GM12878 (cell line): ENCODE measurements around the gene ATF4. TPM values are rescaled to one million over a fixed set of nuclear protein-coding genes. Genes with fewer than 3 reads are reported as not detected.
A peak's percentile ranks its signal among the peaks of the same experiment; 100 is the strongest.

Source experiments
- ASH2L ChIP-seq: fragments of 300-600, 200-600 bp; sonication (generic); IDR thresholded peaks from 2 replicates; pipeline ENCODE4 v1.6.1; 2017; ENCODE audit warnings: low read depth, mild to moderate bottlenecking, borderline replicate concordance
- BACH1 ChIP-seq: fragments of 450-650 bp; IDR thresholded peaks from 2 replicates; pipeline ENCODE4 v1.6.1; 2017; ENCODE audit warnings: mild to moderate bottlenecking, borderline replicate concordance
- CBFB ChIP-seq: IDR thresholded peaks from 2 replicates; pipeline ENCODE4 v1.6.1; 2016; ENCODE audit warnings: antibody characterized with exemption, low read depth
- CHD4 ChIP-seq: fragments of 200-600 bp; sonication (generic); IDR thresholded peaks from 2 replicates; pipeline ENCODE4 v1.6.1; 2016; ENCODE audit warnings: mild to moderate bottlenecking
- FOXK2 ChIP-seq: fragments of 450-650 bp; IDR thresholded peaks from 2 replicates; pipeline ENCODE4 v1.6.1; 2017; ENCODE audit warnings: mild to moderate bottlenecking, moderate library complexity
- FOXM1 ChIP-seq: IDR thresholded peaks from 2 replicates; pipeline ENCODE4 v1.6.1; 2012; ENCODE audit warnings: low read depth, mild to moderate bottlenecking, inconsistent platforms, low read length, moderate library complexity
- LARP7 ChIP-seq: fragments of 450-650 bp; IDR thresholded peaks from 2 replicates; pipeline ENCODE4 v1.6.1; 2017; ENCODE audit warnings: mild to moderate bottlenecking
- MTA2 ChIP-seq: fragments of 450-650 bp; IDR thresholded peaks from 2 replicates; pipeline ENCODE4 v1.6.1; 2016; ENCODE audit warnings: low read depth, mild to moderate bottlenecking, moderate library complexity
- MYC ChIP-seq: IDR thresholded peaks from 2 replicates; pipeline ENCODE4 v1.6.1; 2011; ENCODE audit warnings: mild to moderate bottlenecking, low read length, moderate library complexity, inconsistent platforms; ENCODE audit not compliant: insufficient read depth, insufficient replicate concordance, insufficient read length, severe bottlenecking
- NFIC ChIP-seq: IDR thresholded peaks from 2 replicates; pipeline ENCODE4 v1.6.1; 2012; ENCODE audit warnings: low read depth, mild to moderate bottlenecking, inconsistent platforms, low read length, moderate library complexity
- NFXL1 ChIP-seq: fragments of 450-650 bp; IDR thresholded peaks from 2 replicates; pipeline ENCODE4 v1.6.1; 2017; ENCODE audit warnings: antibody characterized with exemption, mild to moderate bottlenecking, borderline replicate concordance
- RCOR1 ChIP-seq: conservative IDR thresholded peaks from 2 replicates; pipeline ENCODE4 v1.6.1; 2012; ENCODE audit warnings: low read depth, low read length, improper control_type of control experiment
- RFX5 ChIP-seq: IDR thresholded peaks from 2 replicates; pipeline ENCODE4 v1.6.1; 2011; ENCODE audit warnings: low read depth, low read length, improper control_type of control experiment
- SMC3 ChIP-seq: IDR thresholded peaks from 2 replicates; pipeline ENCODE4 v1.6.1; 2011; ENCODE audit warnings: low read length, improper control_type of control experiment, borderline replicate concordance
- SP1 ChIP-seq: IDR thresholded peaks from one replicate; pipeline ENCODE4 v1.6.1; 2011; ENCODE audit warnings: low read depth, low read length
- SREBF2 ChIP-seq: IDR thresholded peaks from 2 replicates; pipeline ENCODE4 v1.6.1; 2012; ENCODE audit warnings: mild to moderate bottlenecking, low read length
- SRF ChIP-seq, 2 experiments: IDR thresholded peaks; 2 replicates each; pipeline ENCODE4 v1.6.1; 2011; ENCODE audit warnings: low read depth in 2 of 2, low read length in 2 of 2, mild to moderate bottlenecking in 1 of 2, moderate library complexity in 1 of 2
- STAT1 ChIP-seq: fragments of 450-650 bp; conservative IDR thresholded peaks from 2 replicates; pipeline ENCODE4 v1.6.1; 2014; ENCODE audit warnings: antibody characterized with exemption, mild to moderate bottlenecking
- WRNIP1 ChIP-seq: IDR thresholded peaks from 2 replicates; pipeline ENCODE4 v1.6.1; 2011; ENCODE audit warnings: low read depth, low read length, improper control_type of control experiment, borderline replicate concordance
- YBX1 ChIP-seq: fragments of 450-650 bp; IDR thresholded peaks from 2 replicates; pipeline ENCODE4 v1.6.1; 2016; ENCODE audit warnings: antibody characterized with exemption
- ZBTB40 ChIP-seq: fragments of 450-650 bp; IDR thresholded peaks from 2 replicates; pipeline ENCODE4 v1.6.1; 2016; ENCODE audit warnings: mild to moderate bottlenecking, moderate library complexity, borderline replicate concordance
- polyA plus RNA-seq, 11 experiments: library from polyadenylated mRNA; depleted of rRNA in 4 of 11; unstranded in 6 of 11; stranded (reverse) in 5 of 11; fragments of >200 nt; fragmentation: Nextera tagmentation in 4 of 11; fragmentation: Illumina TruSeq in 1 of 11; extraction: Ambion mirVana in 4 of 11; extraction: Trizol in 1 of 11; gene quantifications; 1 replicate in 1 of 11; 2 replicates in 10 of 11; pipeline versions ENCODE4 v1.2.1 to v1.2.3, GENCODE V29; 2011 to 2016; ENCODE audit warnings: inconsistent platforms in 2 of 11, missing spikeins in 2 of 11, low read depth in 1 of 11
- total RNA-seq, 4 experiments: library from RNA; depleted of rRNA in 3 of 4; stranded (reverse); fragments of >200 nt in 3 of 4; fragmentation: Illumina TruSeq in 1 of 4; extraction: Trizol in 1 of 4; gene quantifications; 2 replicates each; pipeline versions ENCODE4 v1.2.1 to v1.2.3, GENCODE V29; 2013 to 2021
- TF ChIP-seq, protein P1 (sequence below): fragments of 450-650 bp; formaldehyde crosslinking; IDR thresholded peaks from 2 replicates; pipeline ENCODE4 v1.4.0; 2022; ENCODE audit warnings: mild to moderate bottlenecking, moderate library complexity
- TF ChIP-seq, protein P2 (sequence below): fragments of 450-650 bp; IDR thresholded peaks from 2 replicates; pipeline ENCODE4 v1.6.1; 2017; ENCODE audit warnings: mild to moderate bottlenecking

The ATF4 gene
- total and polyA plus RNA-seq, 10 of the 15 experiments (the other 5 are each of a cell fraction or from before 2014, with no cell fraction given), result 88.3 to 605 (median 320) TPM

DNA sequence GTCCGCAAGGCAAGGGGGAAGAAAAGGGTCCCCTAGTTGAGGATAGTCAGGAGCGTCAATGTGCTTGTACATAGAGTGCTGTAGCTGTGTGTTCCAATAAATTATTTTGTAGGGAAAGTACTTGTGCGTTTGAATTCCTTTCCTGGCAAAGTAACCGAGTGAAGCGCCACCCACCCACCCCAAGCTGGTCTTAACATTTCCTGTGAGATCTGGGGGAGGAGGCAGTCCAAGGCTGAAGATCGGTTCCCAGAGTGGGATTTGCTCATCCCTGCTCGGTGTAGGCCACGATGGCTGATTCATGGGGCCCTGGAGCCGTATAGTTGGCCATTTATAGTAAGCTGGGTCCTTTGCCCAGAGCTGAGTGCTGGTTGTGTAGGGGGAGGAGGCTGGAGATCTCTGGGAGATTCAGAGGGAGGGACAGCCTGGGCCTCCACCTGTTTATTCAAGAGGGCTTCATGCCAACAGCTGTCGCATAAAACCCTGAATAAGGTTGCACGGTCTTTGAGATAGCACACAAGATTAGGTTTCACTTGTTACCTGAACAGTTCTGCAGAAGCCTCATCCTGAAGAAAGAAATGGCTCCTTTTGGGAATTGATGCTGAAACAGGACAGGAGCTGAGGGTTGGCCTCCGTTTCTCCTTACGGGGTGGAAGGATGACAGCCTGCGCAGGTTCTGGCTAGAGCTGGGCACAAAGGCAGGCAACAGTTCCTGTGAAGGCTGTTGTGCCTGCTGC, 2.4 kb downstream of the ATF4 start (continued):
- TF ChIP-seq, protein P1, sequence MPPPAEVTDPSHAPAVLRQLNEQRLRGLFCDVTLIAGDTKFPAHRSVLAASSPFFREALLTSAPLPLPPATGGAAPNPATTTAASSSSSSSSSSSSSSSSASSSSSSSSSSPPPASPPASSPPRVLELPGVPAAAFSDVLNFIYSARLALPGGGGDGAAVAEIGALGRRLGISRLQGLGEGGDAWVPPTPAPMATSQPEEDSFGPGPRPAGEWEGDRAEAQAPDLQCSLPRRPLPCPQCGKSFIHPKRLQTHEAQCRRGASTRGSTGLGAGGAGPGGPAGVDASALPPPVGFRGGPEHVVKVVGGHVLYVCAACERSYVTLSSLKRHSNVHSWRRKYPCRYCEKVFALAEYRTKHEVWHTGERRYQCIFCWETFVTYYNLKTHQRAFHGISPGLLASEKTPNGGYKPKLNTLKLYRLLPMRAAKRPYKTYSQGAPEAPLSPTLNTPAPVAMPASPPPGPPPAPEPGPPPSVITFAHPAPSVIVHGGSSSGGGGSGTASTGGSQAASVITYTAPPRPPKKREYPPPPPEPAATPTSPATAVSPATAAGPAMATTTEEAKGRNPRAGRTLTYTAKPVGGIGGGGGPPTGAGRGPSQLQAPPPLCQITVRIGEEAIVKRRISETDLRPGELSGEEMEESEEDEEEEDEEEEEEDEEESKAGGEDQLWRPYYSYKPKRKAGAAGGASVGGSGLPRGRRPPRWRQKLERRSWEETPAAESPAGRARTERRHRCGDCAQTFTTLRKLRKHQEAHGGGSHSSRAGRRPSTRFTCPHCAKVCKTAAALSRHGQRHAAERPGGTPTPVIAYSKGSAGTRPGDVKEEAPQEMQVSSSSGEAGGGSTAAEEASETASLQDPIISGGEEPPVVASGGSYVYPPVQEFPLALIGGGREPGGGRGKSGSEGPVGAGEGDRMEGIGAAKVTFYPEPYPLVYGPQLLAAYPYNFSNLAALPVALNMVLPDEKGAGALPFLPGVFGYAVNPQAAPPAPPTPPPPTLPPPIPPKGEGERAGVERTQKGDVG, result no peak
- TF ChIP-seq CHD4 (no peak), YBX1 (no peak), ASH2L (no peak), ZBTB40 (no peak; the same call in 1 of the 2 replicates), NFXL1 (no peak), LARP7 (no peak), SP1 (no peak), RFX5 (no peak), NFIC (no peak), FOXK2 (no peak), BACH1 (peak; percentile 94), RCOR1 (no peak), WRNIP1 (no peak), SMC3 (no peak), SREBF2 (no peak), MTA2 (no peak), CBFB (peak; percentile 92), MYC (no peak), STAT1 (no peak), FOXM1 (no peak), SRF (IDR thresholded peaks at IDR 0.05; ENCODE audit: low read depth in 2 of 2, low read length in 2 of 2) (no peak)
- TF ChIP-seq, protein P2, sequence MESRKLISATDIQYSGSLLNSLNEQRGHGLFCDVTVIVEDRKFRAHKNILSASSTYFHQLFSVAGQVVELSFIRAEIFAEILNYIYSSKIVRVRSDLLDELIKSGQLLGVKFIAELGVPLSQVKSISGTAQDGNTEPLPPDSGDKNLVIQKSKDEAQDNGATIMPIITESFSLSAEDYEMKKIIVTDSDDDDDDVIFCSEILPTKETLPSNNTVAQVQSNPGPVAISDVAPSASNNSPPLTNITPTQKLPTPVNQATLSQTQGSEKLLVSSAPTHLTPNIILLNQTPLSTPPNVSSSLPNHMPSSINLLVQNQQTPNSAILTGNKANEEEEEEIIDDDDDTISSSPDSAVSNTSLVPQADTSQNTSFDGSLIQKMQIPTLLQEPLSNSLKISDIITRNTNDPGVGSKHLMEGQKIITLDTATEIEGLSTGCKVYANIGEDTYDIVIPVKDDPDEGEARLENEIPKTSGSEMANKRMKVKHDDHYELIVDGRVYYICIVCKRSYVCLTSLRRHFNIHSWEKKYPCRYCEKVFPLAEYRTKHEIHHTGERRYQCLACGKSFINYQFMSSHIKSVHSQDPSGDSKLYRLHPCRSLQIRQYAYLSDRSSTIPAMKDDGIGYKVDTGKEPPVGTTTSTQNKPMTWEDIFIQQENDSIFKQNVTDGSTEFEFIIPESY, result no peak
